ENCODE measurements around the gene CDRT15. TPM values are rescaled to one million over a fixed set of nuclear protein-coding genes. Genes with fewer than 3 reads are reported as not detected.
"Not testable (repeated sequence)": the region's sequence is repeated elsewhere in the genome, so short reads cannot be mapped to it uniquely, and the experiment has no call there.

The CDRT15 gene
- total RNA-seq, 1 experiment from 2014 or later, result not detected

GRCh38 chr17:14236032-14236431 is 630 bp downstream of the CDRT15 start:
- not testable (repeated sequence) for H3K4me2 ChIP-seq (ENCODE audit: insufficient read depth, insufficient read length, low read length); H2AFZ ChIP-seq (ENCODE audit: low read length); H3K79me1 ChIP-seq (ENCODE audit: insufficient read depth, low read depth, low read length, poor library complexity, severe bottlenecking); H3K27me3 Mint-ChIP-seq (ENCODE audit: low read depth); H3K4ac ChIP-seq (ENCODE audit: low read depth, low read length); H4K91ac ChIP-seq (ENCODE audit: insufficient read length, low read depth, low read length); H3K4me1 ChIP-seq (ENCODE audit: insufficient read depth, low read length); H3K9me3 ChIP-seq (ENCODE audit: control insufficient read depth, low read depth, low read length); H2BK12ac ChIP-seq (ENCODE audit: insufficient read length, low read depth, low read length); H2BK5ac ChIP-seq (ENCODE audit: insufficient read length, low read length); H3K4me1 Mint-ChIP-seq; H3K14ac ChIP-seq (ENCODE audit: insufficient read depth, low read length); H3K4me3 Mint-ChIP-seq; H3K36me3 Mint-ChIP-seq (ENCODE audit: insufficient read depth in 1 of 3, low read depth in 3 of 3); H3K27ac ChIP-seq (ENCODE audit: insufficient read length, low read depth, low read length); H3K9ac ChIP-seq (ENCODE audit: extremely low read depth, insufficient read length, low read length); H3K23me2 ChIP-seq (ENCODE audit: insufficient read length, low read depth, low read length, poor library complexity, severe bottlenecking); H3K56ac ChIP-seq (ENCODE audit: insufficient read length, low read depth, low read length); H4K8ac ChIP-seq (replicated peaks; ENCODE audit: insufficient read length, low read depth, low read length); H2AK5ac ChIP-seq (ENCODE audit: insufficient read length, low read length); DNase-seq; H2BK15ac ChIP-seq (ENCODE audit: low read depth, low read length); H2BK120ac ChIP-seq (ENCODE audit: low read depth, low read length, poor library complexity, severe bottlenecking); H3T11ph ChIP-seq (ENCODE audit: low read length); H3K18ac ChIP-seq (ENCODE audit: insufficient read length, low read depth, low read length); H3K27me3 ChIP-seq (ENCODE audit: insufficient read depth, low read length); H4K5ac ChIP-seq (ENCODE audit: insufficient read length, low read depth, low read length); H2BK20ac ChIP-seq (ENCODE audit: low read depth, low read length, poor library complexity, severe bottlenecking); H4K20me1 ChIP-seq (ENCODE audit: control insufficient read depth, insufficient read depth, insufficient read length); H3K9me3 Mint-ChIP-seq; H3K79me2 ChIP-seq (ENCODE audit: insufficient read depth, low read length); H3K23ac ChIP-seq (ENCODE audit: insufficient read length, low read depth, low read length); H3K27ac Mint-ChIP-seq
- WGBS (ENCODE audit: extremely low coverage, insufficient read length, low lambda C conversion rate), result no CpG with 5 or more reads among the region's 9 CpGs

GRCh38 chr17:14235047-14235446 is 1.6 kb downstream of the CDRT15 start:
- WGBS (ENCODE audit: extremely low coverage, insufficient read length, low lambda C conversion rate), result no CpG with 5 or more reads among the region's 2 CpGs
- H4K91ac ChIP-seq (ENCODE audit: insufficient read length, low read depth, low read length); H3K56ac ChIP-seq (ENCODE audit: insufficient read length, low read depth, low read length): not testable (repeated sequence)

More at GRCh38 chr17:14235047-14235446, 1.6 kb downstream of the CDRT15 start:
- H2AFZ ChIP-seq (ENCODE audit: low read length); H3K27me3 ChIP-seq (ENCODE audit: insufficient read depth, low read length); H4K5ac ChIP-seq (ENCODE audit: insufficient read length, low read depth, low read length); H2BK12ac ChIP-seq (ENCODE audit: insufficient read length, low read depth, low read length); H3K9me3 ChIP-seq (ENCODE audit: control insufficient read depth, low read depth, low read length); H2BK15ac ChIP-seq (ENCODE audit: low read depth, low read length); H3K36me3 Mint-ChIP-seq (ENCODE audit: insufficient read depth in 1 of 3, low read depth in 3 of 3); H3K4ac ChIP-seq (ENCODE audit: low read depth, low read length); H3K4me1 ChIP-seq (ENCODE audit: insufficient read depth, low read length); H3K23me2 ChIP-seq (ENCODE audit: insufficient read length, low read depth, low read length, poor library complexity, severe bottlenecking); H3K79me1 ChIP-seq (ENCODE audit: insufficient read depth, low read depth, low read length, poor library complexity, severe bottlenecking); H3K9me3 Mint-ChIP-seq; H3K4me3 Mint-ChIP-seq; H3K4me2 ChIP-seq (ENCODE audit: insufficient read depth, insufficient read length, low read length); H3K9ac ChIP-seq (ENCODE audit: extremely low read depth, insufficient read length, low read length); H2BK5ac ChIP-seq (ENCODE audit: insufficient read length, low read length); H3K27ac ChIP-seq (ENCODE audit: insufficient read length, low read depth, low read length); H4K20me1 ChIP-seq (ENCODE audit: control insufficient read depth, insufficient read depth, insufficient read length); H3K27me3 Mint-ChIP-seq (ENCODE audit: low read depth); H3K27ac Mint-ChIP-seq; H3K4me1 Mint-ChIP-seq; H4K8ac ChIP-seq (replicated peaks; ENCODE audit: insufficient read length, low read depth, low read length); DNase-seq; H3K18ac ChIP-seq (ENCODE audit: insufficient read length, low read depth, low read length); H2BK120ac ChIP-seq (ENCODE audit: low read depth, low read length, poor library complexity, severe bottlenecking); H2AK5ac ChIP-seq (ENCODE audit: insufficient read length, low read length); H3K23ac ChIP-seq (ENCODE audit: insufficient read length, low read depth, low read length); H3K14ac ChIP-seq (ENCODE audit: insufficient read depth, low read length); H3T11ph ChIP-seq (ENCODE audit: low read length); H2BK20ac ChIP-seq (ENCODE audit: low read depth, low read length, poor library complexity, severe bottlenecking); H3K79me2 ChIP-seq (ENCODE audit: insufficient read depth, low read length): not testable (repeated sequence)

All from H9 (cell line).